Measurements from ENCODE around the gene SSTR3. TPM values are rescaled to one million over a fixed set of nuclear protein-coding genes. Genes with fewer than 3 reads are reported as not detected.

The SSTR3 gene
- total and polyA plus RNA-seq, 2 donors (not counting 1 experiment from before 2014, with no cell fraction given) = 0.64 to 0.98 TPM

DNA sequence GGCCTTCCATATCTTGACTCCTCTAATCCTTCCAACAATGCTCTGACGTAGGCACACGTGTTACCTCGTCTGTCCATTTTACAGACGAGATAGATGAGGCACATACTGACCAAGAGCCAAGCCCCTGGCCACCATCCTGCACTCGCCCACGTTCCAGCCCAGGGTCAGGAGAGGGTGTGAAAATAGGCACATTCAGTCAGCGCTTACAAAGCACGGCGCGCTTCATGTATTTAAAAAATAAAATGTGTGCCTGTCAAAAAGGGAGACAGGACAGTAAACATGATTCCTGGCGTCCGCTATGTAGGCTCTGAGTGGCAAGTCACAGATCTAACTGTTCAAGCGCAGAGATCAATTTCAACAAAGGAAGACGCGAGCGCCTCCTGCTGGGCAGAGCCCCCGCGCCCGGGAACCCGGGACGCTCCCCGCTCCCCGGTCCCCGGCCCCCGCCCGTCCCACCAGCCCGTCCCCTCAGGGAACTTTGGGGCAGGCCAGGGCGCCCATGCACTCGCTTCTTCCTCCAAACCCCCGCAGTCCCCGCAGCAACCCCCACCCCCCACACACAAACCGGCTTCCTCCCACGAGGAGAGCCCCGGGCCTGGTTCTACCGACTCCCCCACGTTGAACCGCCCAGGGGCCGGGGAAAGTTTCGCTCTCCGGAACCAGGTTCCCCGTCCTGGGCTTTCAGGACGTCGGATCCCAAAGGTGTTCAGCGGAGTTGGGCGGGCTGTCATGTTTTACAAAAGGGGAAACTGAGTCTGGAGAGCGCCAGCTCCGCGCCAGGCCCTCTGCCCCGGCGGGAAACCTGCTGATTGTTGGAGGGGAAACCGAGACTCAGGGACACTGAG, 13.8 kb downstream of the SSTR3 start:
- Histone ChIP-seq H3K4me1 (ENCODE audit: control insufficient read depth in 2 of 2, insufficient read depth in 2 of 2, low read length in 2 of 2) (peaks cover 21 to 28% of the 10 kb centered on the region in 2 donors), H3K4me3 (ENCODE audit: control extremely low read depth in 1 of 5, extremely low read depth in 1 of 5, insufficient read depth in 1 of 5, low read depth in 2 of 5, low read length in 4 of 5) (peak overlapping the region; percentile 59 to 89 (median 80)), H3K27me3 (replicated peaks in 1 of 4; ENCODE audit: control extremely low read depth in 1 of 4, control insufficient read depth in 3 of 4, insufficient read depth in 4 of 4, low read length in 3 of 4) (no peaks in the 10 kb centered on the region), H2AFZ (ENCODE audit: insufficient read depth, low read depth, low read length, poor library complexity, severe bottlenecking) (peak overlapping the region; percentile 85), H3K27ac (ENCODE audit: low read length in 2 of 2) (peak overlapping the region; percentile 85 to 90), H3K4me2 (replicated peaks; ENCODE audit: low read depth, low read length, poor library complexity, severe bottlenecking) (peak overlapping the region; percentile 98), H4K20me1 (ENCODE audit: control insufficient read depth, insufficient read depth, low read length, poor library complexity, severe bottlenecking) (no peaks in the 10 kb centered on the region), H3K9ac (ENCODE audit: low read length) (peak overlapping the region; percentile 72), H3K36me3 (replicated peaks in 1 of 2; ENCODE audit: control extremely low read depth in 1 of 2, control insufficient read depth in 1 of 2, extremely low read depth in 1 of 2, insufficient read depth in 2 of 2, low read length in 1 of 2) (peaks cover 0 to 5% of the 10 kb centered on the region in 2 experiments), H3K9me3 (ENCODE audit: control extremely low read depth in 1 of 3, control insufficient read depth in 2 of 3, insufficient read depth in 1 of 3, low read length in 2 of 3) (no peaks in the 10 kb centered on the region), H3K79me2 (ENCODE audit: control insufficient read depth, insufficient read depth, low read length) (peaks cover 16% of the 10 kb centered on the region)
- peak overlapping the region; percentile 97 for H3K27ac Mint-ChIP-seq
- no peaks in the 10 kb centered on the region for H3K27me3 Mint-ChIP-seq
- intact Hi-C loops (cut with micrococcal nuclease) = loop anchor here (1.0 to 5.0 kb wide), 8 partner anchors 20 to 221 kb away; no protein-coding TSS in a partner anchor
- peak overlapping the region; percentile 93 for H3K4me3 Mint-ChIP-seq
- peaks cover 31% of the 10 kb centered on the region for H3K4me1 Mint-ChIP-seq
- 4% methylated on average over 42 of the region's 51 CpGs for WGBS (ENCODE audit: insufficient coverage)
- no peaks in the 10 kb centered on the region for H3K9me3 Mint-ChIP-seq (ENCODE audit: insufficient read depth)
- ChIA-PET CTCF (interaction anchor here (1.0 to 7.3 kb wide), 28 partner anchors 10 to 410 kb away, joined by 3 to 119 read pairs (median 6); partner anchors contain the start of genes C1QTNF6, CYTH4, GGA1 and RAC2), POLR2A (interaction anchor here (1.5 to 4.8 kb wide), 6 partner anchors 20 to 422 kb away, joined by 3 to 45 read pairs (median 14); partner anchors contain the start of genes IFT27 and RAC2)
- TF ChIP-seq CTCF (IDR thresholded peaks at IDR 0.05) = peak; percentile 93
- no peak for TF ChIP-seq EZH2 (IDR thresholded peaks at IDR 0.05; ENCODE audit: borderline replicate concordance, insufficient read depth, low read depth, low read length, poor library complexity, severe bottlenecking)
- peak; percentile 88 for DNase-seq
- peak; percentile 18 for ATAC-seq (ENCODE audit: low read depth)

Measured in B cell (primary cell).